ENCODE results near the gene SLC25A42.
A peak's percentile ranks its signal among the peaks of the same experiment; 100 is the strongest.
"Not testable (repeated sequence)": the region's sequence is repeated elsewhere in the genome, so short reads cannot be mapped to it uniquely, and the experiment has no call there.

The SLC25A42 gene, protein sequence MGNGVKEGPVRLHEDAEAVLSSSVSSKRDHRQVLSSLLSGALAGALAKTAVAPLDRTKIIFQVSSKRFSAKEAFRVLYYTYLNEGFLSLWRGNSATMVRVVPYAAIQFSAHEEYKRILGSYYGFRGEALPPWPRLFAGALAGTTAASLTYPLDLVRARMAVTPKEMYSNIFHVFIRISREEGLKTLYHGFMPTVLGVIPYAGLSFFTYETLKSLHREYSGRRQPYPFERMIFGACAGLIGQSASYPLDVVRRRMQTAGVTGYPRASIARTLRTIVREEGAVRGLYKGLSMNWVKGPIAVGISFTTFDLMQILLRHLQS

DNA sequence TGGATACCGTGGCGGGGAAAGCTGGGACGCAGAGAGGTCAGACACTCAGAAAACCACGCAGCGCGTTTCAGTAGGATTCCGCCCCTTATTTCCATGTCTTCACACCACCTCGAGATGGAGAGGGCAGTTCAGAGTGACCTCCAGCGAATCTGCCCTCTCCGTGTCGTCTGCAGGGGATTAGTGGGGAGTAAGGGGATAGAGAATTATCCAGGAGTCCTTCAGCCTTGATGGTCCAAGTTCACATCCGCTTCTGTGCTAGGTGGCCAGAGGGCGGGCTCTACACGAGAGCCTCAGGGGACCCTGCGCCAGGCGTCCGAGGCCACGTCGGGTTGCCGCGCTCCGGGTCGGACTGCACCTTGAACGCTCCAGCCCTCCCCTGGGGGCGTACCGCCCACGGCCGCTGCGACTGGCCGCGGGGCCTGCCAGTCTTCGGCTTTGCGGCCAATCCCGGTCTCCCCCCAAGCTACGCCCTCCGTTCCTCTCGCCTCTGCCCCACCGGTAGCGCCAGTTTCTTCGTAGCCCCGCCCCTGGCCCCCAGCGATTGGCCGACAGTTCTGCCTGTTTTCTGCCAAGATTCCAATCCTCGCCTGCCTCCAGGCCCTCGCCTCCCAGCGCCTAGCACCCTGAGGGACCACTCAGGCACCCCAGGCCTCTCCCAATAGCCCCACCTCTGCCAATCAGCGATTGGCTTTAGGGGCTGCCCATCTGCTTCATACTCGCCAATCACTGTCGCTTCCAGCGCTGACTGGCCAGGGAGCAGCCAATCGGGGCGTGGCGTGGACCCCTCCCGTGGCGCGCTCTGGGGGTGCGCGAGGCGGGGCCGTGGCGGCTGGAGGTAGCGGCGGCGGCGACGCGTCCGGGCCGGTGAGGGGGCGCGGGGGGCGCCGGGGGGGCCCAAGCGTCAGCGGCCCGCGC is at the start of gene SLC25A42:
Gene SLC25A42 (plus strand): TSS at position 812 of the 915 bp plus-strand sequence. CDS start 32,131 bp downstream, outside the sequence.
- DNase-seq (ENCODE audit: low spot score): peak; percentile 99

DNA sequence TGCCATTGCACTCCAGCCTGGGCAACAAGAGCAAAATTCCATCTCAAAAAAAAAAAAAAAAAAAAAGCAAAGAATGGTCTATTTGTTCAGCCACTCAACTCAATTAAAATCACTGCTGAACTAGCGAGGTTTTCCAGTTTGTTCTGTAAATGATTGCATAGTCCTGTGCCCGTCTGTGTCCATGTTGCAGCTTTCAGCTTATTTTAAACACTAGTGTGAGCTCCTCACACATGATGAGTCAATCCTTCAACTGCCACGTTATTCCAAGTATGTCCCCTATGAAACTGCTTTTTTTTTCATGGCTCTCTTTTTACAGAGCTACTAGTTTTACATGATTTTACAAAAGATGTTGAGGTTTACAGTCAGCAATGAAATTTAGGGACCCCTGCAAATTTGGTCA is 42.7 kb upstream of the SLC25A42 start:
- DNase-seq (ENCODE audit: low spot score): no peak

DNA sequence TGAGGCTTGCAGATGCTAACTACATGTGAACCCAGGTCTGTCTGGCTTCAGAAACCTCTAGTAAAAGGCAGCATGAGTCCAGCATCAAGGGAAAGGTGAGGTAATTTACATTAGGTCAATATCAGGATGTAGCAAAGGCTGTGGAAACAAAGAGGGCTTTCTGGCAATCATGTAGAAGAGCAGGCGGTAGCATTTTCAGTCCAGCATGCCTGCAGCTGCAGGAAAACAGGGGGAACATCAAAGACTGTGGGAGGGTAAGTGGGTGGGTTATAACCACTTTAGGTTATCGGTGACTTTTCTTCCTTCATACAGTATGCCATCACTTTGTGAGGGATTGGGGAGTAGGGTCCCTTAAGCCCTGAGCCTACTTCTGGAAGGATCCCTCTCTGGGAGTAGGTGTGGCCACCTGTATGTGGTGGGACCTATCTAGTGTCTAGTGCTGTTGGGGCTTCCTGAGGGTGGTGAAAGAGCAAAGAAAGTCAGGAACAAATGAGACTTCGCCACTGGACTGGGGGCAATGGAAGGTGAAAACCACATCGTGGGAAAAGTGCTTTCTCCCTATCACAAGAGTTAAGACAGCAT is 41.3 kb upstream of the SLC25A42 start:
- no peak for DNase-seq (ENCODE audit: low spot score)

DNA sequence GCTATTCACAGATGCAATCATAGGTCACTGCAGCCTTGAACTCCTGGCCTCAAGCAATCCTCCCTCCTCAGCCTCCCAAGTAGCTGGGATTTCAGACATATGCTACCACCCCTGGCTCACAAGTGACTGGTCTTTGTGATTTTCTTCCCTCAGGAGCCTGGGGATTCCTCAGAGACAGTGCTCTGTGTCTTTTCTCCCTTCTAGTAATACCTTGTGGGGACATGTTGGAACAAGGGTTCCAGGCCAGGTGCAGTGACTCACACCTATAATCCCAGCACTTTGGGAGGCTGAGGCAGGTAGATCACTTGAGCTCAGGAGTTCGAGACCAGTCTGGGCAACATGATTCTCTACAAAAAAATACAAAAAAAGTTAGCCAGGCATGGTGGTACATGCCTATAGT is 40.4 kb upstream of the SLC25A42 start:
- not testable (repeated sequence) for DNase-seq (ENCODE audit: low spot score)

DNA sequence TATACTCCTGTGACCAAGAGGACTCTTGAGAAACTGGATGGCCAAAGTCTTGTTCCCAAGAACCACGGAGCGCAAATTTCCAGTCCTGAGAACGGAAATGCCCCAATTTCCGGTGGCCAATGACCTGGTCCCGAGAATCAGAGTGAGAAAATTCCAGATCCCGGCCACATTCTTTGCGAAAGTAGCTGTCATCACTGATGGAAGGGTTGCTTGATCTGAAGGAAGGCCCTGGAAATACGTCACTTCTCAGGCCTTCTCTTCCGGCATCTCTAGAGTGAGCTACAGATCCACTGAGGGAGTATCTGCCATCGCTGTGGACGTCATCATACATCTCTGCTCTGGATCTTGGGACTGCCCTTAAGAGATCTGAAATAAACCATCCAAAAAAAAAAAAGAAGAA is 37.9 kb upstream of the SLC25A42 start:
- no peak for DNase-seq (ENCODE audit: low spot score)

DNA sequence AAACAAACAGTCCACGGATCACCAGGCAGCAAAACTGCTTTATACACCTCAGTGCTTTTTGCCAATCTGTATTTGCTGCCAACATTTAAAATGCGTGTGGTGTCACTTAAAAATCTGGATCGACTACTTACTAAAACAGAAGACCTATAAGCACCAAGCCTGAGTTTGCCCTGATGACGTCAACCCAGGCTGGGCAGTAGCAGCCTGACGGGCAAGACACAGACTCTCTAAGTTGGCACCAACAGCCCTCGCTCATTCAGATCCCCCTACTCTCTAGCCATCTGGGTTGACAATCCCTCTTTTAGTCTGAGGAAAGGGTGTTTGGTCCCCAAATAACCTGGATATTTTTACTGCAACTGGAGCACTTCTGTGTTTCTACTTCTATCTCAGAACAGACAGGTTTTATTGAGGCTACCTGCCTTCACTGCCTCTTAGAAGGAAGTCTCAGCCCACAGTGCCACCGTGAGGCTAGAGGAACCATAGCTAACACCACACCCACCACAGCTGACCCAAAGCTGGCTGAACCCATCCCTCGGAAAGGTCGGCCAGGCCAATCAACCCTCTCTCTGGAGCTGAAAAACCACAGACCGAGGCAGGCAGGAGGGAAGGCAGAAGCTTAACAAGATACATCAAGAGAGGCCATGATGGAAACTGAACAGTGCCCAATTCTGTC is 37.4 kb upstream of the SLC25A42 start:
- no peak for DNase-seq (ENCODE audit: low spot score)

DNA sequence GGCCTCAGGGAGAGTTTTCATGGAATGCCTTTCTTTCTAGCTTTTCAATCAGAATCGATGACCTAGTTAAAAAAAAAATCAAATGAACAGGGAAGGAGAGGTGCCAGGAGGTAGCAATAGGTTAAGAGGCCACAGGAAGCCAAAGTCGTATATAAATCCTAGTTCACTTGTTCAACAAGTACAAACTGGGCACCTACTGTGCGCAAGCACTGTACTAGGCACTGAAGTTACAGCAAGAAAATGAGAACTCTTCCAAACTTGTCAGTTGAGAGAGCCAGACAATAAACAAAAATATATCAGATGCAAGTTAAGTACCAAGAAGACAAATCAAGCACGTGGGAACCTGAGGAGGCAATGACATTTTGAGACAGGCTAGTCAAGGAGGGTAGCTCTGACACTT is 36.6 kb upstream of the SLC25A42 start:
- DNase-seq (ENCODE audit: low spot score): no peak

DNA sequence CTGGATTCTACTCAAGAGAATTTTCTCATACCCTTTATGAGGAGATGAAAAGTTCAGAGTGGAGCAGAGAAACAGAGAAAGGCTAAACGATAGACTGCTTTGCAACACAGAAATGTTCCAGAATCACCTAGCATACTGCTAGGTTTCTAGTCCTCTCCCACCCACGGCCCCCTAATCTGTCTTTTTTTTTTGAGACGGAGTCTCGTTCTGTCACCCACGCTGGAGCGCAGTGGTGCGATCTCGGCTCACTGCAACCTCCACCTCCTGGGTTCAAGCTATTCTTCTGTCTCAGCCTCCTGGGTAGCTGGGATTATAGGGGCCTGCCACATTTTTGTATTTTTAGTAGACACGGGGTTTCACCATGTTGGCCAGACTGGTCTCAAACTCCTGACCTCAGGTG is 35.3 kb upstream of the SLC25A42 start:
- no peak for DNase-seq (ENCODE audit: low spot score)

DNA sequence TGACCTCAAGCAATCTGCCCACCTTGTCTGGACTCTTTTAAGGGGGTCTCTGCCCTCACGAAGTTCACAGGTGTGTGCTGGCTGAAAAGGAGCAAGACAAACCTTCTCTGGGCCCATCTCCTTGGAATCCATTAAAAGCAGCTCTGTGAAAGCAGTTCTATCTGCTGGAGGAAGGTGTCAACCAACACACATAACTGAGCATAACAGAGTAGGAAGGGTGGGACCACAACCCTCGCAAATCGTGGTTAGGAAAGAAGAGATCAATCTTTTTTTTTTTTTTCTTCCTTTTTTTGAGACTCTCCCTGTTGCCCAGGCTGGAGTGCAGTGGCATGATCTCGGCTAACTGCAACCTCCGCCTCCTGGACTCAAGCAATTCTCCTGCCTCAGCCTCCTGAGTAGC is 31.9 kb upstream of the SLC25A42 start:
- DNase-seq (ENCODE audit: low spot score): no peak

DNA sequence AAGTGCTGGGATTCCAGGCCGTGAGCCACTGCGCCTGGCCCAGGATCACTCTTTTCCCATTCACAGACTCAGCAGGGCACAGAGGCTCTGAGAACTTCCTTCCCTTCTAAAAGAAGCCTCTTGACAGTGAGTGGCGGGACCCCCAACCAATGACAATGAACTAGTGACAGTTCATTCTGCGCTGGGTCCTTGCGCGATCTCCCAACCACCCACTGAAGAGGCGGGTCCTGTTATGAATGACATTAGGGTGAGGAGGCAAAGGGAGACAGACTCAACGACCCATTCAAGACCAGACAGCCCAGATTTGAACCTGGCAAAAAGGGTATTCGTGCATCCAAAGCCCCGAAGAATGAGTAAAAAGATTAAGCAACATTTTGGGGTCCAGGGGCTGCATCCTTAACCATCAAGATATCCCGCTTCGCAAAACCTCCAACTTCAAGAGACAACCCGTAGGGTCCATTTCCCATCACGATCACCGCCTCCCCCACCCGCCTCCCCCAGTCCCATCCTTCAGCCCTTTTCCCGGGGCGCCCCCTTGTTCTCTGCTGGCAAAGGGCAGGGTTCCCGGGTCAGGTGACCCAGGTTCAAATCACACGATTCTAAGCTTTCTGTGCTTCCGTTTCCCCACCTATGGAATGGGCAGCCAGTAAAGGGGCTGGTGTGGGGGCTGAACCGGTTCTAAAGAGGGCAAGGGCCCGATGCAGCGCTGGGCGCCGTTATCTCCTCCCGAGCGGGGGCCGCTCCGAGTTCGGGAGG is 31.2 kb upstream of the SLC25A42 start:
- DNase-seq (ENCODE audit: low spot score): peak; percentile 31

DNA sequence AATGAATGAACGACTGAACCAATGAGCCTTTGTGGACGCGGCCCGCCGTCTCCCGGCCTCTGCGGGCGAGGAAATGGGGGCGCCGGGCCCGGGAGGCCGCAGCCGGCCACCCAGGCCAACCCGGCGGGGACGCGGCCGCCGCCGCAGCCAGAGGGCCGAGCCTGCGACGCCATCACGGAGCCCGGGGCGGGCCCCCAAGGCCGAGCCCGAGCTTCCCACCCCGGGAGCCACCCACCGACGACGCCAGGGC is 30.7 kb upstream of the SLC25A42 start:
- DNase-seq (ENCODE audit: low spot score): no peak

DNA sequence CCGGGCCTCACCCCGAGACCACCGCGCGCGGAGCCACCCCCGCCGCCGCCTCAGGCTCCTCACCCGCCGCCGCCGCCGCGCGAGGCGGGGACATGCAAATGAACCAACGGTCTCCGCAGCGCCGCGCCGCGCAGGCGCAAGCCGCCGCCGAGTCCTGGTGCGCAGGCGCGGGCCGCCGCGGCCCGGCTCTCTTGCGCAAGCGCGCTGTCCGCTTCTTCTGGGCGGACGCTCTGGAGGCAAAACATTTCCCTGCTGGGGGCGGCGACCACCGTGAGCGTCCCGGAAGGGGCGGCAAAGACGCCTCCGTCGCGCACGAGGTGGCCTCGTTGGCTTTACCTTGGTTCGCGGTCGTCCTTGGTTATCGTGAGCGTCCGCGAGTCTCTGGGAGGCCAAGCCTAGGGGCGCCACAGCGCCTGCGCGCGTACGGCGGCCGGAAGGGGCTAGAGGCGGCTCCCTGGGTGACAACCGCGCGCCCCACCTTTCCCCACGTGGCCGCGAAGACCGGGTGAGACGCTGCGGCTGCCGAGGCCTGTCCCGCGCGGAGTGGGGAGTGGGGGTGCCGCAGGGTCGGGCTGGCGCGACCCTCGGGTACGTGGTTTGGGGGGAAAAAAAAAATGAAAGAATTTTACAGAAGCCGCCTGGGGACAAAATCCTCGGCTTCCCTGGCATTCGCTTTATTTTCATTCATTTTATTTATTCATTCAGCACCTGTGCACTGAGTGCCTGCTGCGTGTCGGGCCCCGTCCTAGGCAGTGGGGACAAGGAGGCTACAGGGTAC is 30.2 kb upstream of the SLC25A42 start, which contains the start of the genes ARMC6 and SUGP2:
Gene ARMC6 (plus strand): TSS at position 178 of the 778 bp plus-strand sequence. CDS start 607 bp downstream, outside the sequence.
Gene SUGP2 (minus strand): TSS at position 92 of the 778 bp plus-strand sequence. CDS start 2,446 bp downstream, outside the sequence.
- DNase-seq (ENCODE audit: low spot score): peak; percentile 95

DNA sequence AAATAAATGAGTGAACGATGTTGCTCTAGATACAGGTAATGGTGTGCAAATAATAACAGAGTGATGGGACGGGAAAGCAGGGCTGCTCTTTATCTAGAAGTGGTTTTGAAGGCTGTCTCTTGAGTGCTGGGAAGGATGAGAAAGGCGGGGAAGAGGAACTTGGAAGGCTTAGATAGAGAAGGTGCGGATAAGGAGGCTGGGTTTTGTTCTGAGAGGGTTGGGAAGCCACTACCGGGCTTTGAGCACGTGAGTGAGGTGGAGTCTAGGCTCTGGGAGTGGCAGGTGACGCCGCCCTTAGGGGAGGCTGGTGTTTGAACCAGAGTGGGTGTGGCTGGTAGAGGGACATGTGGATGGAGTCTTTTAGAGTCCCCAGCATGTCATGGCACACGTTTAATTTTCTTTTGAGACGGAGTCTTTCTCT is 29.6 kb upstream of the SLC25A42 start:
- peak; percentile 90 for DNase-seq (ENCODE audit: low spot score)

DNA sequence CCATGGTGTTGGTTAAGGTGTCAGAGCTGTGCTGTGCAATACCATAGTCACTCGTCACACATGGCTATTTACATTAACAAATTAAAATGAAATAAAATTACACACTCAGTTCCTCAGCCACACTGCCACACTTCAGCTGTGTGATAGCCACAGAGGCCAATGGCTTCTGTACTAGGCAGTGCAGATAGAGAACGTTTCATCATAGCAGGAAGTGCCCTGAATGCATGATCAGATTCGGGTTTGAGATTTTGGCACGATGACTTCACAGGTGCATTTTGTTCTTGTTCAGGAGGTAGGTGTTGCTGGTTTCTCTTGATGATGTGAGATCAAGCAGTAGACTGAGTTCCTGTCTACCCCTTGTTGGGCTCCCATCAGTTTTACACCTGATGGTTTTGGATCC is 23.9 kb upstream of the SLC25A42 start:
- no peak for DNase-seq (ENCODE audit: low spot score)

DNA sequence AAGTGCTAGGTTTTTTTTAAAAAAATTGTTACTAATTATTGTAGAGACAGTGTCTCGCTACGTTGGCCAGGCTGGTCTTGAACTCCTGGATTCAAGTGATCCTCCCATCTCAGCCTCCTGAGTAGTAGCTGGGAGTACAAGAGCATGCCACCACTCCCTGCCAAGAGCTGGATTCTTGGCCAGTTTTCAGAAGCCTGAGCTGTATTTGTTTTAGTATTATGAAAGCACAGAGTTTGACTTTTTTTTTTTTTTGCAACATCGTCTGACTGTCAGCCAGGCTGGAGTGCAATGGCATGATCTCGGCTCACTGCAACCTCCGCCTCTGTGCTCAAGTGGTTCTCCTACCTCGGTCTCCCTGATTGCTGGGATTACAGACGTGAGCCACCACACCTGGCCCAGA is 23.4 kb upstream of the SLC25A42 start:
- no peak for DNase-seq (ENCODE audit: low spot score)

DNA sequence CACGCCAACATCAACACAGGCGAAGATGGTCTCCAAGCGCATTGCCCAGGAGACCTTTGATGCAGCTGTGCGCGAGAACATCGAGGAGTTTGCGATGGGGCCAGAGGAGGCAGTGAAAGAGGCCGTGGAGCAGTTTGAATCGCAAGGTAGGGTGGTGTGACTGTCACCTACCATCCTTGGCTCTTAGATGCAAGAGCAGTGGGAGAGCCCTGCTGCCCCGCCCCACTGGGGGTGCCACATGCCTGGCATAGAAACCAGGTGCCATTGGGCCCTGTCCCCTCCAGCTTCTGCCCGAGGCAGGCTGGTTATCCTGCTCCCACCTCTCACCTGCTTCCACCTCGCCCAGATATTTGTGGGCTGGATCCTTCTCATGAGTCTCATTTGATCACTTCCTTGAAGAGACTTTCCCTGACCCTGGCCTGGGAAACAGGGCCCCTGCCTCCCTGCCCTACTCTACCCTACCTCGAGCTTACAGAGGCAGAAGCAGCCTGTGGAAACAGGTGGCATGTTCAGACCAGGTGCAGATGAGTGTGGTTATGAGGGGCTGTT is 21.0 kb upstream of the SLC25A42 start:
- no peak for DNase-seq (ENCODE audit: low spot score)

DNA sequence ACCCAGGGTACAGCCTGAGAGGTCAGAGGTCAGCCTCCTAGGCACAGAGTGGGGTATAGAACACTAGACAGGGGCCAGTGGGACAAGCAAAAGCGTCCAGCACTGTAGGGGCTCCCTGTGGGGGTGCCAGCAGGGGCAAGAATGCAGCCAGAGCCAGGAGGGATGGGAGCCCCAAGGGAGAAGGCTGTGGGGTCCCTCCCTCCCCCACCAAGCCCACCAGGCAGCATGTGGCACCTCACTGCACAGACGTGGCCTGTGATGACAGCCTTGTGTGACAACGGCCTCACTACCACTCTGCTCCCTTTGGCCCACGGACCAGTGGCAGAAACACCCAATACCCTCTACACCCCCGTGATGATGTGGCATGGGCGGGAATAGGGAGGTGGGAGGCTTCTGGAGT is 20.3 kb upstream of the SLC25A42 start:
- no peak for DNase-seq (ENCODE audit: low spot score)

DNA sequence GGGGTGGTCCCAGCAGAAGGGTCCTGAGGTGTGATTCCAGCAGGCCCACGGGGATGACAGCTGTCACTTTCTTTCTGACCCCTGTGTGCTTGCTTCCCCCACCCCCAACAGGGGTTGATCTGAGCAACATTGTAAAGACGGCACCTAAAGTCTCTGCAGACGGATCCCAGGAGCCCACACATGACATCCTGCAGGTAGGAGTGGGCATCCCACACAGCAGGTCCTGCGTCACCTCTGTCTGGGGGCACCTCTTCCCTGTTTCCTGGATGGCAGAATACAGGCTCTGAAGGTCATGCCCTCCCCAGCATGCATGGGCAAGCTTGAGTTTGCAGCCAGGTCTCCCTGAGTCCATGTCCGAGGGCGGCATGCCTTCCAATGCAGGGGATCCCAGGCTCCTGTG is 19.9 kb upstream of the SLC25A42 start:
- DNase-seq (ENCODE audit: low spot score): no peak

DNA sequence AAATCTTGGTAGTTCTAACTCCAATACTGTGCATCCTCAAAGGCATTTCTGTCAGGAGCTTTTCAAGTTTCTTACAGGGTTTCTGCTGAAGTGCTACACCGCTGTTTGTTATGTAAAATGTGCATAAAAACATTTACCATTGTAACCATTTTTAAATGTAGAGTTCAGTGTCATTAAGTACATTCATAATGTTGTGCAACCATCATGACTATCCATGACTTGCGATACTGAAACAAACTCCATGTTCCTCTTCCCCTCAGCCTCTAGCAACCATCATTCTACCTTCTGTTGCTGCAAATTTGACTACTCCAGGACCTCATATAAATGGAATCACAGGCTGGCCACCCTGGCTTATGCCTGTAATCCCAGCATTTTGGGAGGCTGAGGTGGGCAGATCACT is 14.4 kb upstream of the SLC25A42 start:
- no peak for DNase-seq (ENCODE audit: low spot score)

DNA sequence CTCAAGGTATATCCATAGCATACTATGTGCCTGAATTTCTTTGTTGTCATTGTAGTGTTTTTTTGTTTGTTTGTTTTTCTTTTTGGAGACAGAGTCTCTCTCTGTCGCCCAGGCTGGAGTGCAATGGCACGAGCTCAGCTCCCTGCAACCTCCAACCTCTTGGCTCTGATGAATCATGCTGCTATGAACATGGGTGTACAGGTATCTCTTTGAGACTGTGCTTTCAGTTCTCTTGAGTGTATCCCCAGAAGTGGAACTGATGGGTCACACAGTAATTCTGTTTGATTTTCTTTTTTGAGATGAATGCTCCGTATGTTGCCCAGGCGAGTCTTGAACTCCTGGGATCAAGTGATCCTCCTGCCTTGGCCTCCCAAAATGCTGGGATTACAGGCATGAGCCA is 13.7 kb upstream of the SLC25A42 start:
- no peak for DNase-seq (ENCODE audit: low spot score)
